Measurements from ENCODE around the gene CELF2.

CELF2 gene

GRCh38 chr10:11163780-11164550 is 146.3 kb downstream of the CELF2 start:
- H3K9me3 ChIP-seq (ENCODE audit: control insufficient read depth in 5 of 5, low read length in 5 of 5) = peaks cover 0 to 6% (median 3%) of the 10 kb centered on the region in 5 donors
- peaks cover 4 to 56% (median 34%) of the 10 kb centered on the region in 5 donors for H3K4me1 ChIP-seq (ENCODE audit: control insufficient read depth in 5 of 5, insufficient read depth in 5 of 5, low read length in 5 of 5)
- H3K4me3 ChIP-seq (ENCODE audit: low read depth in 1 of 5, low read length in 5 of 5) = peak overlapping the region in 1 of 5 donors; percentile 20
- H3K27me3 ChIP-seq (ENCODE audit: control insufficient read depth in 5 of 5, insufficient read depth in 4 of 5, low read length in 5 of 5) = no peaks in the 10 kb centered on the region
- H3K9ac ChIP-seq (ENCODE audit: low read length in 5 of 5) = no peak overlapping the region
- no peaks in the 10 kb centered on the region for H3K36me3 ChIP-seq (ENCODE audit: control insufficient read depth in 5 of 5, insufficient read depth in 5 of 5, low read length in 5 of 5)
- H3K27ac ChIP-seq (ENCODE audit: low read depth, low read length) = no peak overlapping the region

DNA sequence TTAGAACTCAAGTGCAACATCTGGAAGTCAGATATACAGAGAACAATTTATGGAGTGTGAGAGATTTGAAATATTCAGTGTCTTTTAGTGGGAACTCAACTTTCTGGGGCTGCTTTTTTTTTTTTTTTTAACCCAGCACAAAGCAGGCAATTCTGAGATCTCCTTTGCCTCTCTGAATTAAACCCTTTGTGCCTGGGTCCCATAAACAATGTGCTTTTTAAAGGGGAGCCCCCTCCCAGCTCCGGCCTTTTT is 146.8 kb downstream of the CELF2 start:
- Histone ChIP-seq H3K9me3 (ENCODE audit: control insufficient read depth in 5 of 5, low read length in 5 of 5) (peaks cover 0 to 6% (median 3%) of the 10 kb centered on the region in 5 donors), H3K36me3 (ENCODE audit: control insufficient read depth in 5 of 5, insufficient read depth in 5 of 5, low read length in 5 of 5) (no peaks in the 10 kb centered on the region), H3K27ac (ENCODE audit: low read depth, low read length) (no peak overlapping the region), H3K9ac (ENCODE audit: low read length in 5 of 5) (no peak overlapping the region), H3K4me3 (ENCODE audit: low read depth in 1 of 5, low read length in 5 of 5) (peak overlapping the region in 4 of 5 donors; percentile 20 to 74 (median 70)), H3K4me1 (ENCODE audit: control insufficient read depth in 5 of 5, insufficient read depth in 5 of 5, low read length in 5 of 5) (peaks cover 4 to 61% (median 34%) of the 10 kb centered on the region in 5 donors), H3K27me3 (ENCODE audit: control insufficient read depth in 5 of 5, insufficient read depth in 4 of 5, low read length in 5 of 5) (no peaks in the 10 kb centered on the region)

DNA sequence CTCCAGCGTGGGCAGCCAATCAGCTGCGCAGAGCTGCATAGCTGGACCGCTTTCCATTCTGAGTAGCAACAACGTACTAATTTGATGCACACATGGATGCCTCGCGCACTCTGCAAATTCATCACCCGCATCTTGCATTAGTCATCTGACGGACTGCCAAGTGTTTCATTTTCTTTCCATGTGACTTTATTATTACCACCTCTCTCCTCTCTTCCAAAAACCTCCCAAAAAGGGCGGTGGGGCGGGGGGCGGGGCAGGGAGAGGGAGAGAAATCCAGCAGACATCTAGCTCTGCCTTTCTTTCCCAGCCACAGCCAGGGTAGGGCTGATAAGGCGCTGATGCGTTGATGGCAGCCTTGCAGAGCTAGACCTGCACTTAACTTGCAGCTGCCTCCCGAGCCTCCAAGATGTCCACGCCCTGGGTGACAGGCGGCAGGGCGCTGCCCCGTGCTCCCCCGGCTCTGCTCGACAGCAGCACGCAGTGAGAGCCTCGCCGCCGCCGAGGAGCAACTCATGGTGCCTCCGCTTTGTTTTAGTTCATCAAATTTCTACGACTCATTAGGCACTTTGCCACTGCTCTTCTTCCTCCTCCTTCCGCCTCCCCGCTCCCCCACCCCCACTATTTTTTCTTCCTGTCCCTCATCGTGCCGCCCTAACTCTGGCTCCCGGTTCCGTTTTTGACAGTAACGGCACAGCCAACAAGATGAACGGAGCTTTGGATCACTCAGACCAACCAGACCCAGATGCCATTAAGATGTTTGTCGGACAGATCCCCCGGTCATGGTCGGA is 147.3 kb downstream of the CELF2 start:
- H3K27ac ChIP-seq (ENCODE audit: low read depth, low read length) = peak overlapping the region; percentile 59
- H3K4me1 ChIP-seq (ENCODE audit: control insufficient read depth in 5 of 5, insufficient read depth in 5 of 5, low read length in 5 of 5) = peaks cover 4 to 65% (median 38%) of the 10 kb centered on the region in 5 donors
- no peaks in the 10 kb centered on the region for H3K36me3 ChIP-seq (ENCODE audit: control insufficient read depth in 5 of 5, insufficient read depth in 5 of 5, low read length in 5 of 5)
- H3K4me3 ChIP-seq (ENCODE audit: low read depth in 1 of 5, low read length in 5 of 5) = peak overlapping the region; percentile 67 to 79 (median 74)
- no peaks in the 10 kb centered on the region for H3K27me3 ChIP-seq (ENCODE audit: control insufficient read depth in 5 of 5, insufficient read depth in 4 of 5, low read length in 5 of 5)
- H3K9ac ChIP-seq (ENCODE audit: low read length in 5 of 5) = peak overlapping the region in 4 of 5 donors; percentile 21 to 76 (median 62)
- peaks cover 0 to 6% (median 3%) of the 10 kb centered on the region in 5 donors for H3K9me3 ChIP-seq (ENCODE audit: control insufficient read depth in 5 of 5, low read length in 5 of 5)

DNA sequence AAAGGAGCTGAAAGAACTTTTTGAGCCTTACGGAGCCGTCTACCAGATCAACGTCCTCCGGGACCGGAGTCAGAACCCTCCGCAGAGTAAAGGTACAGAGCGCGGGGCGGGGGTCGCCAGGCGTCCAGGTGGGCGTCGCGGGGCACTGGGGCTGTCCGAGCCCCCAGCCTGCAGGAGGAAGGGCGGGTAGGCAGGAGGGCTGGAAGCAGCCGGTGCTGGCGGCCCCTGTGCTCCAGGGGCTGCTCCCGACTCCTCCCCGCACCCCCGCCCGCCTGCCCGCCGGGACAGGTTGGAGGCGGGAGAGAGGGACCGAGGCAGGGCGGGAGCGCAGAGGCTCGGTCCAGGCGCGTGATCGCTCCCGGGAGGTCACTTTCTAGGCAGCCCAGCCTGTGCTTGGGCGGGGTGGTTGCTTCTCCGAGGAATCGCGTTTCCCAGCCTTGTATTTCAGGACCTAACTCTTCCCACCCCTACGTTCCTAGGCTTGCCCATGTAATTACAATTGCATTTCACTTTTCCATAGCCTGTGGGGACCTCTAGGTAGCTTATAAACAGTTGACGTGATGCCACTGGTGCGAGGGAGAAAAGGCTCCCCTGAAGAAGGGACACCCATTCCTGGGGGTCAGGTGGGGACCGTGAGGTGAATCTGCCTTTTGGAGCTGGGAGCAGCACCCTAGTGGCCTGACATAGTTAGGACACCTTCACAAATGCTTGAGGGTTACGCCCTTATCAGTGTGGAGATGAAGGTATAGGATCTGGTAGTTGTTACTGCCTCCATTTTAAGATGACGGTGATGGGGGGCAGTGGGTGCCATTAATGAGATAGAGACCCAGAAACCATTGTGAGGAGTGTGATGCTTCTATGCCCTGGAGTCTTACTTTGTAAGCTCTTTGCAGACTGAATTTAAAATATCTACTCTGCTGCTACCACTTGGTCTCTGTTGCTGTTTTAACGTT is 148.2 kb downstream of the CELF2 start:
- peaks cover 4 to 66% (median 40%) of the 10 kb centered on the region in 5 donors for H3K4me1 ChIP-seq (ENCODE audit: control insufficient read depth in 5 of 5, insufficient read depth in 5 of 5, low read length in 5 of 5)
- H3K9me3 ChIP-seq (ENCODE audit: control insufficient read depth in 5 of 5, low read length in 5 of 5) = peaks cover 0 to 6% (median 3%) of the 10 kb centered on the region in 5 donors
- H3K9ac ChIP-seq (ENCODE audit: low read length in 5 of 5) = peak overlapping the region; percentile 21 to 76 (median 66)
- peak overlapping the region; percentile 67 to 79 (median 77) for H3K4me3 ChIP-seq (ENCODE audit: low read depth in 1 of 5, low read length in 5 of 5)
- H3K36me3 ChIP-seq (ENCODE audit: control insufficient read depth in 5 of 5, insufficient read depth in 5 of 5, low read length in 5 of 5) = no peaks in the 10 kb centered on the region
- no peaks in the 10 kb centered on the region for H3K27me3 ChIP-seq (ENCODE audit: control insufficient read depth in 5 of 5, insufficient read depth in 4 of 5, low read length in 5 of 5)
- peak overlapping the region; percentile 59 for H3K27ac ChIP-seq (ENCODE audit: low read depth, low read length)

DNA sequence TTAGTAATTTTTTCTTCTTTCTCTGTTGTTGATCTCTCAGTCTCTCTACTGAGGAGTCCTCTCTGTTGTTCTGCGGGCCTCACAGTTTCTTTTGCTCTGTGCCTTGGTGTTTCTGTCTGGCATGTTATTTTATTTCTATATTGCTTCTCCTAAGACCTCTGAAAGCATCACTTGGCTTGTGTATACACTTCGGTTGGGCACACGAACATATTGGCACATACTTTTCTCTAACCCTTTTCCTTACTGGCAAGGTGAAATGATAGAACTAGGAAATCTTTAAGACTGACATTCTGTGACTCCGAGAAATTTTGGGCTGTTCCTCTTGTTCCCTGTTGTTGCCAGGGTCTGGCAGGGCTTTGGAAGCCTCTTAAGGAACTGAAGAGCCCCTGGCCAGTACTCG is 148.9 kb downstream of the CELF2 start:
- peaks cover 4 to 62% (median 36%) of the 10 kb centered on the region in 5 donors for H3K4me1 ChIP-seq (ENCODE audit: control insufficient read depth in 5 of 5, insufficient read depth in 5 of 5, low read length in 5 of 5)
- H3K27ac ChIP-seq (ENCODE audit: low read depth, low read length) = peak overlapping the region; percentile 59
- H3K4me3 ChIP-seq (ENCODE audit: low read depth in 1 of 5, low read length in 5 of 5) = peak overlapping the region; percentile 67 to 79 (median 77)
- H3K9ac ChIP-seq (ENCODE audit: low read length in 5 of 5) = peak overlapping the region in 3 of 5 donors; percentile 57 to 76 (median 66)
- peaks cover 0 to 5% (median 3%) of the 10 kb centered on the region in 5 donors for H3K9me3 ChIP-seq (ENCODE audit: control insufficient read depth in 5 of 5, low read length in 5 of 5)
- no peaks in the 10 kb centered on the region for H3K27me3 ChIP-seq (ENCODE audit: control insufficient read depth in 5 of 5, insufficient read depth in 4 of 5, low read length in 5 of 5)
- no peaks in the 10 kb centered on the region for H3K36me3 ChIP-seq (ENCODE audit: control insufficient read depth in 5 of 5, insufficient read depth in 5 of 5, low read length in 5 of 5)

GRCh38 chr10:11167233-11167966 is 149.7 kb downstream of the CELF2 start:
- no peak overlapping the region for H3K27ac ChIP-seq (ENCODE audit: low read depth, low read length)
- H3K9ac ChIP-seq (ENCODE audit: low read length in 5 of 5) = peak overlapping the region in 2 of 5 donors; percentile 13 to 22
- peak overlapping the region; percentile 12 to 79 (median 77) for H3K4me3 ChIP-seq (ENCODE audit: low read depth in 1 of 5, low read length in 5 of 5)

DNA sequence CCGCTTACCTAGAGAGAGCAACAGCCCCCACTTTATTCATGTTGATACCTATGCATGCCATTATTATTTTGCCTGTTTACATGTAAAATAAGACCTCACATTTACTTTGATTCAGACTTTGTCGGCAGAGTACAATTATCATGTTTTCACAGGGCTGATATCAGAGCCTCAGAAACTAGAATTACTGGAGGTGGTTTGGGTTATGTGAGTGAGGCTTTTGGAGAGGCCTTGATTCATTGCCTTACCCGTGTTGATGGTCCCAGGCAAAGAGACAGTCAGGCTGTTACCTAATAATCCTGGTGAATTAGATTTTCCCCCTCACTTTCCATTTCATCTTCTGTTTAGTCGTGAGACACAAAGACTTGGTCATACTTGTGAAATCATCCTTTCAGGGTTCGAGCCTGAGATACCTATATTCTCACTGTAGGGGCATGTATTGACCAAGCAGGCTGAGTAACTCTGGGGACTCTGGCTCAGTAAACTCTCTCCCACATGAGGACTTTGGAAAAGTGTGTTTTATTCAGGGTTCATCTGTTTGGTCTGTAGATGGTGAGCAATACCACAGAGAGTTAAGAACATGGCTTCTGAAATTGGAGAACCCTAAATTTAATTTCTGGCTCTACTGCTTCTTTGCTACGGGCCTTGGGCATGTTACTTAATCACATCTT is 150.9 kb downstream of the CELF2 start:
- Histone ChIP-seq H3K9me3 (ENCODE audit: control insufficient read depth in 5 of 5, low read length in 5 of 5) (no peaks in the 10 kb centered on the region), H3K36me3 (ENCODE audit: control insufficient read depth in 5 of 5, insufficient read depth in 5 of 5, low read length in 5 of 5) (peaks cover 0 to 10% (median 5%) of the 10 kb centered on the region in 5 donors), H3K9ac (ENCODE audit: low read length in 5 of 5) (no peak overlapping the region), H3K27ac (ENCODE audit: low read depth, low read length) (peak overlapping the region; percentile 5), H3K4me1 (ENCODE audit: control insufficient read depth in 5 of 5, insufficient read depth in 5 of 5, low read length in 5 of 5) (peaks cover 4 to 57% (median 39%) of the 10 kb centered on the region in 5 donors), H3K4me3 (ENCODE audit: low read depth in 1 of 5, low read length in 5 of 5) (peak overlapping the region in 1 of 5 donors; percentile 77), H3K27me3 (ENCODE audit: control insufficient read depth in 5 of 5, insufficient read depth in 4 of 5, low read length in 5 of 5) (no peaks in the 10 kb centered on the region)

More at GRCh38 chr10:11167233-11167966, 149.7 kb downstream of the CELF2 start:
- peaks cover 0 to 5% (median 0%) of the 10 kb centered on the region in 5 donors for H3K36me3 ChIP-seq (ENCODE audit: control insufficient read depth in 5 of 5, insufficient read depth in 5 of 5, low read length in 5 of 5)
- peaks cover 4 to 58% (median 34%) of the 10 kb centered on the region in 5 donors for H3K4me1 ChIP-seq (ENCODE audit: control insufficient read depth in 5 of 5, insufficient read depth in 5 of 5, low read length in 5 of 5)
- H3K9me3 ChIP-seq (ENCODE audit: control insufficient read depth in 5 of 5, low read length in 5 of 5) = no peaks in the 10 kb centered on the region
- no peaks in the 10 kb centered on the region for H3K27me3 ChIP-seq (ENCODE audit: control insufficient read depth in 5 of 5, insufficient read depth in 4 of 5, low read length in 5 of 5)

- Histone ChIP-seq H3K27me3 (ENCODE audit: control insufficient read depth in 5 of 5, insufficient read depth in 4 of 5, low read length in 5 of 5) (no peaks in the 10 kb centered on the region), H3K9me3 (ENCODE audit: control insufficient read depth in 5 of 5, low read length in 5 of 5) (no peaks in the 10 kb centered on the region), H3K9ac (ENCODE audit: low read length in 5 of 5) (no peak overlapping the region), H3K4me3 (ENCODE audit: low read depth in 1 of 5, low read length in 5 of 5) (no peak overlapping the region), H3K27ac (ENCODE audit: low read depth, low read length) (no peak overlapping the region), H3K4me1 (ENCODE audit: control insufficient read depth in 5 of 5, insufficient read depth in 5 of 5, low read length in 5 of 5) (peaks cover 4 to 48% (median 28%) of the 10 kb centered on the region in 5 donors), H3K36me3 (ENCODE audit: control insufficient read depth in 5 of 5, insufficient read depth in 5 of 5, low read length in 5 of 5) (peaks cover 2 to 10% (median 8%) of the 10 kb centered on the region in 5 donors)
These were observed 152.3 kb downstream of the CELF2 start for GRCh38 chr10:11169976-11170375.

Measured in subcutaneous abdominal adipose tissue (tissue), 5 donors.